Myometrial cell (primary cell): ENCODE data around the gene LAIR1. TPM values are rescaled to one million over a fixed set of nuclear protein-coding genes. Genes with fewer than 3 reads are reported as not detected.

Experiments used
- total RNA-seq: library from RNA; depleted of rRNA; stranded (reverse); fragments of >200 nt; gene quantifications from 2 replicates; pipeline ENCODE4 v1.2.3, GENCODE V29; 2015

The LAIR1 gene
- total RNA-seq, result not detected in 2 replicates

GRCh38 chr19:54364775-54365257, at the start of gene LAIR1:
LAIR1 (minus strand) TSS chr19:54364931; CDS start chr19:54364804, 127 bp downstream.

GRCh38 chr19:54312436-54313377, 52.0 kb downstream of the LAIR1 start, which contains the start of gene LILRA5:
LILRA5 (minus strand) TSS chr19:54313166; CDS start chr19:54313019, 147 bp downstream.

Other genes with a start within 250 kb of the LAIR1 start
- gene TFPT, start 249.3 kb downstream of the LAIR1 start, total RNA-seq, result 22.0 and 31.4 TPM in 2 replicates
- 79.4 and 89.7 TPM in 2 replicates for gene PRPF31, start 249.2 kb downstream of the LAIR1 start, total RNA-seq
- gene CNOT3, start 227.2 kb downstream of the LAIR1 start, total RNA-seq, result 10.3 and 26.2 TPM in 2 replicates
- 3.7 and 4.0 TPM in 2 replicates for gene LENG1, start 205.2 kb downstream of the LAIR1 start, total RNA-seq
- gene TMC4, start 191.8 kb downstream of the LAIR1 start, total RNA-seq, result not detected in 2 replicates
- 257 and 295 TPM in 2 replicates for gene MBOAT7, start 175.4 kb downstream of the LAIR1 start, total RNA-seq
- 126 and 135 TPM in 2 replicates for gene TSEN34, start 173.6 kb downstream of the LAIR1 start, total RNA-seq
- 2,808 and 2,848 TPM in 2 replicates for gene RPS9, start 164.1 kb downstream of the LAIR1 start, total RNA-seq
- gene LILRB3, start 141.9 kb downstream of the LAIR1 start, total RNA-seq, result not detected in 2 replicates
- gene LILRA6, start 122.1 kb downstream of the LAIR1 start, total RNA-seq, result not detected in 2 replicates
- not detected in 2 replicates for gene LILRB5, start 107.7 kb downstream of the LAIR1 start, total RNA-seq
- not detected in 2 replicates for gene LILRB2, start 83.8 kb downstream of the LAIR1 start, total RNA-seq
- not detected in 2 replicates for gene LILRA5, start 51.8 kb downstream of the LAIR1 start, total RNA-seq
- gene LILRA4, start 25.8 kb downstream of the LAIR1 start, total RNA-seq, result not detected in 2 replicates
- not detected in 2 replicates for gene TTYH1, start 50.5 kb upstream of the LAIR1 start, total RNA-seq
- gene LENG8, start 84.3 kb upstream of the LAIR1 start, total RNA-seq, result 28.2 and 43.0 TPM in 2 replicates
- 8.7 and 11.0 TPM in 2 replicates for gene LENG9, start 98.8 kb upstream of the LAIR1 start, total RNA-seq
- gene CDC42EP5, start 108.4 kb upstream of the LAIR1 start, total RNA-seq, result 28.4 and 33.2 TPM in 2 replicates
- not detected in 2 replicates for gene LAIR2, start 137.9 kb upstream of the LAIR1 start, total RNA-seq
- gene LILRA2, start 208.9 kb upstream of the LAIR1 start, total RNA-seq, result not detected in 2 replicates
- not detected in 2 replicates for gene LILRA1, start 228.7 kb upstream of the LAIR1 start, total RNA-seq